ENCODE results near the gene MON1A.

GRCh38 chr3:49940667-49941249 is 11.1 kb upstream of the MON1A start:
- TF ChIP-seq CTCF (IDR thresholded peaks at IDR 0.05; ENCODE audit: insufficient read depth, low read length, poor library complexity, severe bottlenecking) (no peak), EZH2phosphoT487 (conservative IDR thresholded peaks at IDR 0.05; ENCODE audit: low read length) (no peak)

Data from SU-DHL-6 (cell line).